ENCODE results near the gene PAK4. TPM values are rescaled to one million over a fixed set of nuclear protein-coding genes. Genes with fewer than 3 reads are reported as not detected.
A peak's percentile ranks its signal among the peaks of the same experiment; 100 is the strongest.

The PAK4 gene
- polyA plus RNA-seq, 1 of the 3 experiments (the other 2 are of a cell fraction): 36.4 TPM

DNA sequence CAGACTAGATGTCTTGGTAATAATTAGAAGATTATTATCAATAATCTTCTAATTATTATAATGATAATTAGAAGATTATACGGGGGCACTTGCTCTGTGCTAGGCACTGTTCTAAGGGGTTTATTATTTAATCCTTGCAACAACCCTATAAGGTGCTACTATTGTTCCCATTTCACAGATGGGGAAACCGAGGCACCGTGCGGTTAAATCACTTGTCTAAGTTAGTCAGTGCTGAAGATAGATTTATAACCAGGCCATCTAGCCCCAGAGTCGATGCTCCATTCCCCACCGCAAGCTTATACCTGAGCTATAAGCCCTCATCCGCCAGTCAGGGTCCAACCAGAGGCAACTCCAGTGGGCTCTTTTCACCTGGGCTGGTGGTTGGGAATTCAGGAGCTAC is 43.4 kb upstream of the PAK4 start:
- POLR2A ChIA-PET: no interaction called here
- no peaks in the 10 kb centered on the region for H3K9me2 ChIP-seq
- WGBS (ENCODE audit: low lambda C conversion rate): 86% methylated on average over 7 of the region's 7 CpGs
- H3F3A ChIP-seq (replicated peaks; ENCODE audit: insufficient read depth): peaks cover 19% of the 10 kb centered on the region
- H2AFZ ChIP-seq (ENCODE audit: low read depth): no peak overlapping the region
- H3K4me2 ChIP-seq: no peak overlapping the region
- no peaks in the 10 kb centered on the region for H3K79me2 ChIP-seq (ENCODE audit: insufficient read depth)
- TF ChIP-seq YY1 (IDR thresholded peaks at IDR 0.05; ENCODE audit: low read depth): no peak
- TF ChIP-seq NRF1 (IDR thresholded peaks at IDR 0.05; ENCODE audit: low read depth, low read length): no peak
- TF ChIP-seq, protein P1, sequence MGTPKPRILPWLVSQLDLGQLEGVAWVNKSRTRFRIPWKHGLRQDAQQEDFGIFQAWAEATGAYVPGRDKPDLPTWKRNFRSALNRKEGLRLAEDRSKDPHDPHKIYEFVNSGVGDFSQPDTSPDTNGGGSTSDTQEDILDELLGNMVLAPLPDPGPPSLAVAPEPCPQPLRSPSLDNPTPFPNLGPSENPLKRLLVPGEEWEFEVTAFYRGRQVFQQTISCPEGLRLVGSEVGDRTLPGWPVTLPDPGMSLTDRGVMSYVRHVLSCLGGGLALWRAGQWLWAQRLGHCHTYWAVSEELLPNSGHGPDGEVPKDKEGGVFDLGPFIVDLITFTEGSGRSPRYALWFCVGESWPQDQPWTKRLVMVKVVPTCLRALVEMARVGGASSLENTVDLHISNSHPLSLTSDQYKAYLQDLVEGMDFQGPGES (IDR thresholded peaks at IDR 0.05; ENCODE audit: low read depth, low read length): no peak
- H3K27me3 ChIP-seq (ENCODE audit: insufficient read depth): no peaks in the 10 kb centered on the region
- DNase-seq: no peak
- CTCF ChIA-PET: interaction anchor here (1.2 to 1.8 kb wide), 2 partner anchors 11 to 30 kb away, joined by 3 to 7 read pairs; no protein-coding TSS in a partner anchor
- no peak overlapping the region for H3K4me3 ChIP-seq (ENCODE audit: low read depth in 2 of 2, low read length in 1 of 2)
- no peaks in the 10 kb centered on the region for H3K36me3 ChIP-seq (replicated peaks in 1 of 2; ENCODE audit: control insufficient read depth in 1 of 2, insufficient read depth in 2 of 2, low read length in 1 of 2)
- no peak overlapping the region for H3K27ac ChIP-seq (ENCODE audit: low read depth in 2 of 2, low read length in 1 of 2)
- H3K9ac ChIP-seq: no peak overlapping the region
- H4K20me1 ChIP-seq (ENCODE audit: insufficient read depth): no peaks in the 10 kb centered on the region
- H3K4me1 ChIP-seq (ENCODE audit: control insufficient read depth in 1 of 2, insufficient read depth in 2 of 2, low read depth in 1 of 2, low read length in 1 of 2): peaks cover 0 to 7% of the 10 kb centered on the region in 2 experiments; a peak in 1 of 4 replicates
- H3K9me3 ChIP-seq: no peaks in the 10 kb centered on the region

DNA sequence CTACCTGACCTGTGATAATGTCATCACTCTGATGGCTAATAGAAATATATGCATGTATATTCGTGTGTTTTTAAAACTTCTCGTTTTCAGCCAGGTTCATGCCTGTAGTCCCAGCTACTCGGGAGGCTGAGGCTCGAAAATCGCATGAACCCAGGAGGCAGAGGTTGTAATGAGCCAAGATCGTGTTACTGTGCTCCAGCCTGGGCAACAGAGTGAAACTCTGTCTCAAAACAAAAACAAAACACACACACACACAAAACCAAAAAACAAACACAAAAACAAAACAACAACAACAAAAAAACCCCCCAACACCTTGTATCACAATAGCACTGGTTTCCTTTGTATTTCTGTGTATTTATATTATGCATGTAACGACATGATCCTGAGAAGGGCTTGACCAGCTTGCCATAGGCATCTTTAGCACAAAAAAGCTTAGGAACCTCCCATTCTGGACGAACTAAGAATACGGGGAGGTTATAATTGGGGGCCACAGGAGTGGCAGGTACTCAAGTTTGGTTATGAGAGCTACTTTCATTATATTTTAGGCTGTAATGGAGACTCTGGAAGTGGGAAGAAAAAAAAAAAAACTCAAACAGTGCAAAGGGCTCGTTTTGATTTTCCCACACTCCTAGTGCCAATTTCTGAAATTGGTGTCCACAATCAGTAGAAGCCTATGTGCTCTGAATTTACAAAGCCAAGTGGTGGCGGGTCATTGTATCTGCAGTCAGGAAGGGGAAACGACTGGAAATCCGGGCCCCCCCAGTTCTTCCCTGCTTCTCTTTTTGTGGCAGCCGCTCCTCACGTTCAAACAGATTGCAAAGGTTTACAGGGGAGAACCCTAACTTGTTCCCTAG is 42.6 kb upstream of the PAK4 start:
- Histone ChIP-seq H3K79me2 (ENCODE audit: insufficient read depth) (no peaks in the 10 kb centered on the region), H3K36me3 (replicated peaks in 1 of 2; ENCODE audit: control insufficient read depth in 1 of 2, insufficient read depth in 2 of 2, low read length in 1 of 2) (no peaks in the 10 kb centered on the region), H3K4me2 (peak overlapping the region; percentile 67), H3F3A (replicated peaks; ENCODE audit: insufficient read depth) (peaks cover 19% of the 10 kb centered on the region), H3K27ac (ENCODE audit: low read depth in 2 of 2, low read length in 1 of 2) (no peak overlapping the region), H3K9ac (peak overlapping the region; percentile 36), H3K9me3 (no peaks in the 10 kb centered on the region), H3K4me1 (ENCODE audit: control insufficient read depth in 1 of 2, insufficient read depth in 2 of 2, low read depth in 1 of 2, low read length in 1 of 2) (peaks cover 0 to 7% of the 10 kb centered on the region in 2 experiments; a peak in 1 of 4 replicates), H3K9me2 (no peaks in the 10 kb centered on the region), H3K27me3 (ENCODE audit: insufficient read depth) (no peaks in the 10 kb centered on the region), H2AFZ (ENCODE audit: low read depth) (peak overlapping the region; percentile 79), H4K20me1 (ENCODE audit: insufficient read depth) (no peaks in the 10 kb centered on the region), H3K4me3 (ENCODE audit: low read depth in 2 of 2, low read length in 1 of 2) (peak overlapping the region; percentile 35 to 57; a peak in 3 of 4 replicates)
- DNase-seq: no peak
- ChIA-PET POLR2A (no interaction called here), CTCF (interaction anchor here (0.7 to 1.8 kb wide), 6 partner anchors 11 to 107 kb away, joined by 3 to 7 read pairs (median 3); partner anchors contain the start of gene FBXO17)
- WGBS (ENCODE audit: low lambda C conversion rate): 25% methylated on average over 15 of the region's 15 CpGs
- TF ChIP-seq, protein P2, sequence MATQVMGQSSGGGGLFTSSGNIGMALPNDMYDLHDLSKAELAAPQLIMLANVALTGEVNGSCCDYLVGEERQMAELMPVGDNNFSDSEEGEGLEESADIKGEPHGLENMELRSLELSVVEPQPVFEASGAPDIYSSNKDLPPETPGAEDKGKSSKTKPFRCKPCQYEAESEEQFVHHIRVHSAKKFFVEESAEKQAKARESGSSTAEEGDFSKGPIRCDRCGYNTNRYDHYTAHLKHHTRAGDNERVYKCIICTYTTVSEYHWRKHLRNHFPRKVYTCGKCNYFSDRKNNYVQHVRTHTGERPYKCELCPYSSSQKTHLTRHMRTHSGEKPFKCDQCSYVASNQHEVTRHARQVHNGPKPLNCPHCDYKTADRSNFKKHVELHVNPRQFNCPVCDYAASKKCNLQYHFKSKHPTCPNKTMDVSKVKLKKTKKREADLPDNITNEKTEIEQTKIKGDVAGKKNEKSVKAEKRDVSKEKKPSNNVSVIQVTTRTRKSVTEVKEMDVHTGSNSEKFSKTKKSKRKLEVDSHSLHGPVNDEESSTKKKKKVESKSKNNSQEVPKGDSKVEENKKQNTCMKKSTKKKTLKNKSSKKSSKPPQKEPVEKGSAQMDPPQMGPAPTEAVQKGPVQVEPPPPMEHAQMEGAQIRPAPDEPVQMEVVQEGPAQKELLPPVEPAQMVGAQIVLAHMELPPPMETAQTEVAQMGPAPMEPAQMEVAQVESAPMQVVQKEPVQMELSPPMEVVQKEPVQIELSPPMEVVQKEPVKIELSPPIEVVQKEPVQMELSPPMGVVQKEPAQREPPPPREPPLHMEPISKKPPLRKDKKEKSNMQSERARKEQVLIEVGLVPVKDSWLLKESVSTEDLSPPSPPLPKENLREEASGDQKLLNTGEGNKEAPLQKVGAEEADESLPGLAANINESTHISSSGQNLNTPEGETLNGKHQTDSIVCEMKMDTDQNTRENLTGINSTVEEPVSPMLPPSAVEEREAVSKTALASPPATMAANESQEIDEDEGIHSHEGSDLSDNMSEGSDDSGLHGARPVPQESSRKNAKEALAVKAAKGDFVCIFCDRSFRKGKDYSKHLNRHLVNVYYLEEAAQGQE (IDR thresholded peaks at IDR 0.05; ENCODE audit: low read depth, low read length): no peak
- TF ChIP-seq SMC3 (IDR thresholded peaks at IDR 0.05; ENCODE audit: low read depth, low read length): no peak
- no peak for TF ChIP-seq GABPA (IDR thresholded peaks at IDR 0.05; ENCODE audit: low read depth)
- TF ChIP-seq EZH2phosphoT487 (IDR thresholded peaks at IDR 0.05; ENCODE audit: borderline replicate concordance, low read depth): no peak
- no peak for TF ChIP-seq FOXM1 (IDR thresholded peaks at IDR 0.05; ENCODE audit: low read depth)
- TF ChIP-seq, protein P3, sequence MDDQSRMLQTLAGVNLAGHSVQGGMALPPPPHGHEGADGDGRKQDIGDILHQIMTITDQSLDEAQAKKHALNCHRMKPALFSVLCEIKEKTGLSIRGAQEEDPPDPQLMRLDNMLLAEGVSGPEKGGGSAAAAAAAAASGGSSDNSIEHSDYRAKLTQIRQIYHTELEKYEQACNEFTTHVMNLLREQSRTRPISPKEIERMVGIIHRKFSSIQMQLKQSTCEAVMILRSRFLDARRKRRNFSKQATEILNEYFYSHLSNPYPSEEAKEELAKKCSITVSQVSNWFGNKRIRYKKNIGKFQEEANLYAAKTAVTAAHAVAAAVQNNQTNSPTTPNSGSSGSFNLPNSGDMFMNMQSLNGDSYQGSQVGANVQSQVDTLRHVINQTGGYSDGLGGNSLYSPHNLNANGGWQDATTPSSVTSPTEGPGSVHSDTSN (IDR thresholded peaks at IDR 0.05): no peak
- no peak for TF ChIP-seq MEF2A (IDR thresholded peaks at IDR 0.05; ENCODE audit: borderline replicate concordance, low read depth)
- no peak for TF ChIP-seq TCF12 (IDR thresholded peaks at IDR 0.05)
- TF ChIP-seq TAF1 (IDR thresholded peaks at IDR 0.05; ENCODE audit: borderline replicate concordance, low read depth, low read length): no peak
- no peak for TF ChIP-seq ELF1 (IDR thresholded peaks at IDR 0.05)
- no peak for TF ChIP-seq NFIC (IDR thresholded peaks at IDR 0.05; ENCODE audit: borderline replicate concordance)
- TF ChIP-seq RCOR1 (IDR thresholded peaks at IDR 0.05; ENCODE audit: low read length): no peak
- TF ChIP-seq FOXJ3 (CRISPR knock-in tag; IDR thresholded peaks at IDR 0.05): no peak
- TF ChIP-seq RFX5 (IDR thresholded peaks at IDR 0.05; ENCODE audit: low read length): no peak
- TF ChIP-seq CHD2 (IDR thresholded peaks at IDR 0.05; ENCODE audit: low read length, partially characterized antibody): no peak
- no peak for TF ChIP-seq TEAD4 (IDR thresholded peaks at IDR 0.05; ENCODE audit: borderline replicate concordance, insufficient read depth)
- TF ChIP-seq FOSL2 (IDR thresholded peaks at IDR 0.05; ENCODE audit: borderline replicate concordance, low read depth): no peak
- TF ChIP-seq, protein P4, sequence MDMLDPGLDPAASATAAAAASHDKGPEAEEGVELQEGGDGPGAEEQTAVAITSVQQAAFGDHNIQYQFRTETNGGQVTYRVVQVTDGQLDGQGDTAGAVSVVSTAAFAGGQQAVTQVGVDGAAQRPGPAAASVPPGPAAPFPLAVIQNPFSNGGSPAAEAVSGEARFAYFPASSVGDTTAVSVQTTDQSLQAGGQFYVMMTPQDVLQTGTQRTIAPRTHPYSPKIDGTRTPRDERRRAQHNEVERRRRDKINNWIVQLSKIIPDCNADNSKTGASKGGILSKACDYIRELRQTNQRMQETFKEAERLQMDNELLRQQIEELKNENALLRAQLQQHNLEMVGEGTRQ (IDR thresholded peaks at IDR 0.05; ENCODE audit: borderline replicate concordance, low read depth, low read length): no peak
